B cell (primary cell): ENCODE data around the gene THAP4. TPM values are rescaled to one million over a fixed set of nuclear protein-coding genes. Genes with fewer than 3 reads are reported as not detected.
A peak's percentile ranks its signal among the peaks of the same experiment; 100 is the strongest.

Experiments
- ATAC-seq: fragments of 200-7000 bp; cut with Tn5 transposase; one replicate; pipeline ENCODE4 v1.10.0; 2021; ENCODE audit warnings: low read depth, mild to moderate bottlenecking, moderate number of reproducible peaks, moderate library complexity
- CTCF ChIA-PET: fragments of 350-600 bp; sonication (Branson Sonifier 250); formaldehyde crosslinking; loops from one replicate; lab custom pipeline; 2021; ENCODE audit warnings: antibody characterized with exemption, inconsistent platforms; lab: Charles Lee
- POLR2A ChIA-PET: fragments of 350-600 bp; sonication (Branson Sonifier 250); formaldehyde crosslinking; loops from one replicate; lab custom pipeline; 2021; ENCODE audit warnings: antibody characterized with exemption; lab: Charles Lee
- DNase-seq: peaks from one replicate; pipeline ENCODE4 v3.0.0; 2013
- H2AFZ ChIP-seq: 2 replicates; pipeline ENCODE4 v1.6.1; 2012; ENCODE audit warnings: mild to moderate bottlenecking, low read depth, low read length; ENCODE audit not compliant: insufficient read depth, poor library complexity, severe bottlenecking
- H3K27ac ChIP-seq, 2 donors: 1 replicate in 1 of 2; 2 replicates in 1 of 2; pipeline ENCODE4 v1.5.1; 2012 to 2013; ENCODE audit warnings: low read length in 2 of 2, mild to moderate bottlenecking in 2 of 2, moderate library complexity in 1 of 2
- H3K27me3 ChIP-seq, 4 experiments: fragments of 200-600 bp in 1 of 4; sonication (generic) in 1 of 4; replicated peaks in 1 of 4; 1 replicate in 2 of 4; 2 replicates in 2 of 4; pipeline versions ENCODE4 v1.6.1 to v1.7.0; 2013 to 2016; ENCODE audit warnings: low read length in 3 of 4, mild to moderate bottlenecking in 2 of 4, mixed read lengths in 1 of 4, moderate library complexity in 1 of 4; ENCODE audit not compliant: insufficient read depth in 4 of 4, control insufficient read depth in 3 of 4; ENCODE audit errors: control extremely low read depth in 1 of 4
- H3K36me3 ChIP-seq, 2 experiments: replicated peaks in 1 of 2; 1 replicate in 1 of 2; 2 replicates in 1 of 2; pipeline versions ENCODE4 v1.6.1 to v1.7.1; 2013; ENCODE audit warnings: low read length in 1 of 2; ENCODE audit not compliant: insufficient read depth in 2 of 2, control insufficient read depth in 1 of 2; ENCODE audit errors: control extremely low read depth in 1 of 2, extremely low read depth in 1 of 2
- H3K4me1 ChIP-seq, 2 donors: fragments of 200-600 bp in 1 of 2; sonication (generic) in 1 of 2; 1 replicate in 1 of 2; 2 replicates in 1 of 2; pipeline versions ENCODE4 v1.5.1 to v1.6.1; 2013 to 2017; ENCODE audit warnings: low read length in 2 of 2; ENCODE audit not compliant: control insufficient read depth in 2 of 2, insufficient read depth in 2 of 2
- H3K4me2 ChIP-seq: replicated peaks from 2 replicates; pipeline ENCODE3; 2012; ENCODE audit warnings: mild to moderate bottlenecking, low read depth, low read length; ENCODE audit not compliant: poor library complexity, severe bottlenecking
- H3K4me3 ChIP-seq, 5 experiments: fragments of 200-600 bp in 1 of 5; sonication (generic) in 1 of 5; 1 replicate in 3 of 5; 2 replicates in 2 of 5; pipeline versions ENCODE4 v1.5.1 to v1.7.0; 2011 to 2016; ENCODE audit warnings: low read length in 4 of 5, mild to moderate bottlenecking in 4 of 5, low read depth in 2 of 5, control low read depth in 1 of 5, moderate library complexity in 1 of 5; ENCODE audit not compliant: insufficient read depth in 1 of 5; ENCODE audit errors: control extremely low read depth in 1 of 5, extremely low read depth in 1 of 5
- H3K79me2 ChIP-seq: fragments of 200-600 bp; sonication (generic); one replicate; pipeline ENCODE4 v1.6.0; 2016; ENCODE audit warnings: low read length; ENCODE audit not compliant: control insufficient read depth, insufficient read depth
- H3K9ac ChIP-seq: fragments of 200-600 bp; sonication (generic); 2 replicates; pipeline ENCODE4 v1.6.1; 2017; ENCODE audit warnings: mild to moderate bottlenecking, low read length, moderate library complexity
- H3K9me3 ChIP-seq, 3 donors: one replicate each; pipeline versions ENCODE4 v1.6.1 to v1.7.1; 2013; ENCODE audit warnings: low read length in 2 of 3; ENCODE audit not compliant: control insufficient read depth in 2 of 3, insufficient read depth in 1 of 3; ENCODE audit errors: control extremely low read depth in 1 of 3
- H4K20me1 ChIP-seq: 2 replicates; pipeline ENCODE4 v1.6.0; 2012; ENCODE audit warnings: mild to moderate bottlenecking, low read length; ENCODE audit not compliant: insufficient read depth, control insufficient read depth, poor library complexity, severe bottlenecking
- H3K27ac Mint-ChIP-seq: one replicate; pipeline ENCODE4 v1.8.0; 2021; ENCODE audit warnings: mixed read lengths
- H3K27me3 Mint-ChIP-seq: one replicate; pipeline ENCODE4 v1.8.0; 2021; ENCODE audit warnings: mixed read lengths
- H3K4me1 Mint-ChIP-seq: one replicate; pipeline ENCODE4 v1.8.0; 2021; ENCODE audit warnings: mixed read lengths
- H3K4me3 Mint-ChIP-seq: one replicate; pipeline ENCODE4 v1.8.0; 2021; ENCODE audit warnings: mixed read lengths
- H3K9me3 Mint-ChIP-seq: one replicate; pipeline ENCODE4 v1.8.0; 2022; ENCODE audit warnings: mixed read lengths; ENCODE audit not compliant: insufficient read depth
- EZH2 ChIP-seq: IDR thresholded peaks from 2 replicates; pipeline ENCODE4 v1.6.1; 2012; ENCODE audit warnings: borderline replicate concordance, low read depth, mild to moderate bottlenecking, moderate library complexity, low read length; ENCODE audit not compliant: insufficient read depth, poor library complexity, severe bottlenecking
- WGBS: methylation state at CpG from one replicate; pipeline ENCODE4 v1.1.5; 2013; ENCODE audit warnings: missing lambda C conversion rate; ENCODE audit not compliant: insufficient coverage; 5-methylcytosine and 5-hydroxymethylcytosine counted together
- intact Hi-C: fragments of 100-400 bp; cut with micrococcal nuclease; formaldehyde crosslinking; loops from one replicate; pipeline ENCODE4 v1.10.0; 2022
- polyA minus RNA-seq: library from RNA; depleted of rRNA, polyadenylated mRNA; stranded (reverse); fragments of >200 nt; gene quantifications from 2 replicates; pipeline ENCODE4 v1.2.3, GENCODE V29; 2012
- polyA plus RNA-seq: library from polyadenylated mRNA; depleted of rRNA; stranded (reverse); fragments of >200 nt; gene quantifications from 2 replicates; pipeline ENCODE4 v1.2.3, GENCODE V29; 2012
- total RNA-seq, 2 donors: library from RNA; stranded (reverse); fragments of 120-200 nt in 1 of 2; gene quantifications; 1 replicate in 1 of 2; 2 replicates in 1 of 2; pipeline versions ENCODE4 v1.2.3 to v1.2.4, GENCODE V29; 2013 to 2022
- TF ChIP-seq, protein P1 (sequence below): fragments of 200-600 bp; IDR thresholded peaks from one replicate; pipeline ENCODE4 v1.8.0; 2022; ENCODE audit warnings: antibody characterized with exemption, mild to moderate bottlenecking

THAP4 gene
- total RNA-seq: 26.5 and 29.9 TPM in 2 replicates
- 30.5 TPM for total RNA-seq (2013)
- 26.8 and 41.0 TPM in 2 replicates for polyA plus RNA-seq
- 30.7 and 34.4 TPM in 2 replicates for polyA minus RNA-seq

DNA sequence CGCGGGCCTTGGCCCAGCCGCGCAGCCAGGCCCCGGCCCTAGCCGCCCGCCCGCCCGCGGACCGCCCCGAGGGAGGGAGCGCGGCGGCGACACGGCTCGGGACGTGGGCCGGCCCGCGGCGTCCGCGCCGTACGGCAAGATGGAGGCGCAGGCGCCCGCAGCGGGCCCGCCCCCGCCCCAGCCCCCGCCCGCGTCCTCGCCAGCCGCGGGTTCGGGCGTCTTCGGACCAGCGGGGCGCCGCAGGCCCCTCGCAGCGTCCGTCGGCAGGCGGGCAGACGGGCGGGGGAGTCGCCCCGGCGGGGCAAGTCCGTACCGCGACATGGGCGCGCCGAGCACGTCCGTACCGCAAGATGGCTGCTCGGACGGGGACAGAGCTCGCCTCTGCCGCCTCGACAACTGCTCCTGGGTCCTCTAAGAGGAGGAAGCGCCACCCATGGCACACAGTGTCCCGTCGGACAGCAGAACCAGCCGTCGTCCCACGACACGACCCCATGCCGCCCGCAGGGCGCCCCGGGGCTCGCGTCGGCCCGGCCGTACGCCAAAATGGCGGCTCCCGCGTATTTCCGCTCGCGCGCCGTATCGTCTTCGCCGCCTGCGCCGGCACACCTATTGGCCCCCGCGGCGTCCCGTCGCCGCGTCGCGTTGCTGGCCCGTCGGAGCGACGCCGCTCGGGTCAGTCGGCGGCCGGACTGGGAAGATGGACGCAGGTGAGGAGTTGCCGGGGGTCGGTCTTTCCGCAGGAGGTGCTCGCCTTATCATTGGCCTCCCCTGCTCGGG is at the start of gene THAP4, which contains the start of gene ATG4B:
TSS of gene THAP4 (minus strand) at position 141 of the 777 bp plus-strand sequence. CDS start 141 bp downstream, outside the sequence.
TSS of gene ATG4B (plus strand) at position 676 of the 777 bp plus-strand sequence. CDS start at position 698, 22 bp downstream.
- under 1% methylated on average over 123 of the region's 123 CpGs for WGBS
- ATAC-seq: peak; percentile 71
- TF ChIP-seq, protein P1, sequence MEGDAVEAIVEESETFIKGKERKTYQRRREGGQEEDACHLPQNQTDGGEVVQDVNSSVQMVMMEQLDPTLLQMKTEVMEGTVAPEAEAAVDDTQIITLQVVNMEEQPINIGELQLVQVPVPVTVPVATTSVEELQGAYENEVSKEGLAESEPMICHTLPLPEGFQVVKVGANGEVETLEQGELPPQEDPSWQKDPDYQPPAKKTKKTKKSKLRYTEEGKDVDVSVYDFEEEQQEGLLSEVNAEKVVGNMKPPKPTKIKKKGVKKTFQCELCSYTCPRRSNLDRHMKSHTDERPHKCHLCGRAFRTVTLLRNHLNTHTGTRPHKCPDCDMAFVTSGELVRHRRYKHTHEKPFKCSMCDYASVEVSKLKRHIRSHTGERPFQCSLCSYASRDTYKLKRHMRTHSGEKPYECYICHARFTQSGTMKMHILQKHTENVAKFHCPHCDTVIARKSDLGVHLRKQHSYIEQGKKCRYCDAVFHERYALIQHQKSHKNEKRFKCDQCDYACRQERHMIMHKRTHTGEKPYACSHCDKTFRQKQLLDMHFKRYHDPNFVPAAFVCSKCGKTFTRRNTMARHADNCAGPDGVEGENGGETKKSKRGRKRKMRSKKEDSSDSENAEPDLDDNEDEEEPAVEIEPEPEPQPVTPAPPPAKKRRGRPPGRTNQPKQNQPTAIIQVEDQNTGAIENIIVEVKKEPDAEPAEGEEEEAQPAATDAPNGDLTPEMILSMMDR: no peak
- TF ChIP-seq EZH2: no peak
- no peaks in the 10 kb centered on the region for H3K9me3 Mint-ChIP-seq
- ChIA-PET POLR2A (interaction anchor here (1.6 to 2.4 kb wide), 3 partner anchors 49 to 96 kb away, joined by 6 to 12 read pairs (median 9); partner anchors contain the start of genes D2HGDH, DTYMK and ING5), CTCF (interaction anchor here (0.9 to 1.7 kb wide), 4 partner anchors 20 to 323 kb away, joined by 3 to 5 read pairs (median 4); partner anchors contain the start of gene ING5)
- Histone ChIP-seq H3K9me3 (peaks cover 0 to 8% (median 0%) of the 10 kb centered on the region in 3 donors), H2AFZ (peak within 1 kb of the TSS; percentile 100), H3K36me3 (peaks cover 0 to 26% of the 10 kb centered on the region in 2 experiments), H3K9ac (peak within 1 kb of the TSS; percentile 95), H3K4me3 (peak within 1 kb of the TSS; percentile 76 to 97 (median 95)), H4K20me1 (peaks cover 49% of the 10 kb centered on the region), H3K79me2 (peaks cover 82% of the 10 kb centered on the region), H3K4me1 (peaks cover 19 to 24% of the 10 kb centered on the region in 2 donors), H3K27me3 (no peaks in the 10 kb centered on the region), H3K4me2 (peak within 1 kb of the TSS; percentile 98), H3K27ac (peak within 1 kb of the TSS; percentile 90 to 95)
- no peaks in the 10 kb centered on the region for H3K27me3 Mint-ChIP-seq
- peak; percentile 93 for DNase-seq
- H3K4me1 Mint-ChIP-seq: peaks cover 45% of the 10 kb centered on the region
- peak within 1 kb of the TSS; percentile 84 for H3K4me3 Mint-ChIP-seq
- intact Hi-C loops: loop anchor here (1.0 to 10.0 kb wide), 9 partner anchors 20 to 1076 kb away; partner anchors contain the start of genes DTYMK, DUSP28, HDLBP and SEPTIN2
- H3K27ac Mint-ChIP-seq: peak within 1 kb of the TSS; percentile 96
